HL-60 (cell line): Measurements from ENCODE around the gene DPYSL4.

Experiments used
- CTCF ChIP-seq: IDR thresholded peaks from one replicate; pipeline ENCODE4 v1.5.1; 2011; ENCODE audit warnings: low read length, control low read depth, inconsistent platforms; ENCODE audit not compliant: insufficient read depth
- POLR2AphosphoS5 ChIP-seq: IDR thresholded peaks from 2 replicates; pipeline ENCODE4 v1.6.1; 2012; ENCODE audit warnings: low read depth
- SPI1 ChIP-seq: IDR thresholded peaks from 2 replicates; pipeline ENCODE4 v1.6.1; 2012; ENCODE audit warnings: low read depth, mild to moderate bottlenecking, borderline replicate concordance
- TF ChIP-seq, protein P1 (sequence below): IDR thresholded peaks from 2 replicates; pipeline ENCODE4 v1.6.1; 2012; ENCODE audit warnings: low read depth; ENCODE audit not compliant: insufficient replicate concordance

DNA sequence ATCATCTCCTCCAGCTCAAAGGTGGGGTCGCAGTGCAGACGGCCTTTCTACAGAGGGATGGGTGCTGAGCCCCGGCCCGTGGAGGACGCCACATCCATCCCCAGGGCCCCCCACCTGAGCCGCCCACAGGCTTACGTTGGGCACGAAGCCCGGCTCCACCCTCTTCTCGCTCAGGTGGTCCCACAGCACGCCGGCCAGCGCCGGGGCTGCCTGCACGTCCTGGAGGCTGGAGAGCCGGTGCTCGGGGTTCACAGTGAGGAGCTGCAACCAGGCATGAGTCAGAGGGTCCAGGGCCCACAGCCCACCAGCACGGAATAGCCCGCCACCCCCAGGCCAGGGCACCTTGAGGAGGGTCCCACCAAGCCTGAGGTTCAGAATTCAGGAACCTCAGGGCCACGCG, 36.0 kb downstream of the DPYSL4 start:
- TF ChIP-seq CTCF (no peak), POLR2AphosphoS5 (no peak), SPI1 (no peak)
- TF ChIP-seq, protein P1, sequence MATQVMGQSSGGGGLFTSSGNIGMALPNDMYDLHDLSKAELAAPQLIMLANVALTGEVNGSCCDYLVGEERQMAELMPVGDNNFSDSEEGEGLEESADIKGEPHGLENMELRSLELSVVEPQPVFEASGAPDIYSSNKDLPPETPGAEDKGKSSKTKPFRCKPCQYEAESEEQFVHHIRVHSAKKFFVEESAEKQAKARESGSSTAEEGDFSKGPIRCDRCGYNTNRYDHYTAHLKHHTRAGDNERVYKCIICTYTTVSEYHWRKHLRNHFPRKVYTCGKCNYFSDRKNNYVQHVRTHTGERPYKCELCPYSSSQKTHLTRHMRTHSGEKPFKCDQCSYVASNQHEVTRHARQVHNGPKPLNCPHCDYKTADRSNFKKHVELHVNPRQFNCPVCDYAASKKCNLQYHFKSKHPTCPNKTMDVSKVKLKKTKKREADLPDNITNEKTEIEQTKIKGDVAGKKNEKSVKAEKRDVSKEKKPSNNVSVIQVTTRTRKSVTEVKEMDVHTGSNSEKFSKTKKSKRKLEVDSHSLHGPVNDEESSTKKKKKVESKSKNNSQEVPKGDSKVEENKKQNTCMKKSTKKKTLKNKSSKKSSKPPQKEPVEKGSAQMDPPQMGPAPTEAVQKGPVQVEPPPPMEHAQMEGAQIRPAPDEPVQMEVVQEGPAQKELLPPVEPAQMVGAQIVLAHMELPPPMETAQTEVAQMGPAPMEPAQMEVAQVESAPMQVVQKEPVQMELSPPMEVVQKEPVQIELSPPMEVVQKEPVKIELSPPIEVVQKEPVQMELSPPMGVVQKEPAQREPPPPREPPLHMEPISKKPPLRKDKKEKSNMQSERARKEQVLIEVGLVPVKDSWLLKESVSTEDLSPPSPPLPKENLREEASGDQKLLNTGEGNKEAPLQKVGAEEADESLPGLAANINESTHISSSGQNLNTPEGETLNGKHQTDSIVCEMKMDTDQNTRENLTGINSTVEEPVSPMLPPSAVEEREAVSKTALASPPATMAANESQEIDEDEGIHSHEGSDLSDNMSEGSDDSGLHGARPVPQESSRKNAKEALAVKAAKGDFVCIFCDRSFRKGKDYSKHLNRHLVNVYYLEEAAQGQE = no peak
